Calu3 (cell line): ENCODE results near the gene RSPRY1. TPM values are rescaled to one million over a fixed set of nuclear protein-coding genes. Genes with fewer than 3 reads are reported as not detected.

Source experiments
- BruUV-seq: library from RNA; stranded (reverse); fragments of 400-500 nt; replicated peaks from 2 replicates; lab custom pipeline; 2021; lab: Mats Ljungman, UMichigan
- CTCF ChIA-PET: fragments of 300-600 bp; sonication (Branson Sonifier 250); formaldehyde crosslinking; loops from one replicate; lab custom pipeline; 2022; ENCODE audit warnings: antibody characterized with exemption; lab: Charles Lee
- DNase-seq: peaks from one replicate; pipeline ENCODE4 v3.0.0; 2022
- H3K27ac Mint-ChIP-seq: one replicate; pipeline ENCODE4 v1.8.0; 2022; ENCODE audit warnings: mixed read lengths; ENCODE audit not compliant: unreplicated experiment
- H3K27me3 Mint-ChIP-seq: one replicate; pipeline ENCODE4 v1.8.0; 2022; ENCODE audit warnings: mixed read lengths; ENCODE audit not compliant: unreplicated experiment
- H3K36me3 Mint-ChIP-seq: one replicate; pipeline ENCODE4 v1.8.0; 2022; ENCODE audit warnings: mild to moderate bottlenecking, moderate library complexity, mixed read lengths; ENCODE audit not compliant: insufficient read depth, unreplicated experiment
- H3K4me1 Mint-ChIP-seq: one replicate; pipeline ENCODE4 v1.8.0; 2022; ENCODE audit warnings: mild to moderate bottlenecking, low read depth, mixed read lengths; ENCODE audit not compliant: unreplicated experiment
- H3K4me3 Mint-ChIP-seq: one replicate; pipeline ENCODE4 v1.8.0; 2022; ENCODE audit warnings: mild to moderate bottlenecking, low read depth, moderate library complexity, mixed read lengths; ENCODE audit not compliant: unreplicated experiment
- H3K9me3 Mint-ChIP-seq: one replicate; pipeline ENCODE4 v1.8.0; 2022; ENCODE audit warnings: low read depth, mixed read lengths; ENCODE audit not compliant: unreplicated experiment
- CTCF ChIP-seq: fragments of 200-600 bp; IDR thresholded peaks from one replicate; pipeline ENCODE4 v1.8.0; 2022; ENCODE audit warnings: antibody characterized with exemption; ENCODE audit not compliant: unreplicated experiment
- intact Hi-C: fragments of 100-400 bp; cut with micrococcal nuclease; formaldehyde crosslinking; loops from one replicate; pipeline ENCODE4 v1.10.0; 2022; ENCODE audit not compliant: unreplicated experiment
- total RNA-seq: library from RNA; stranded (reverse); gene quantifications from 2 replicates; pipeline ENCODE4 v1.2.3, GENCODE V29; 2022

The RSPRY1 gene
- total RNA-seq, 1 experiment from 2014 or later: 43.6 TPM

- Mint-ChIP-seq H3K36me3 (peaks cover 44% of the 10 kb centered on the region), H3K27ac (no peak overlapping the region)
Measured at GRCh38 chr16:57256601-57257395, 70.7 kb downstream of the RSPRY1 start.

GRCh38 chr16:57257455-57258070, 71.4 kb downstream of the RSPRY1 start:
- TF ChIP-seq CTCF: no peak
- intact Hi-C loops: loop anchor here (10.0 kb wide), 1 partner anchor 323 kb away; the partner anchor contains the start of gene HERPUD1
- no peak overlapping the region for H3K27ac Mint-ChIP-seq
- H3K4me1 Mint-ChIP-seq: peaks cover 30% of the 10 kb centered on the region
- CTCF ChIA-PET: no interaction called here
- no TSS peak for BruUV-seq
- no peaks in the 10 kb centered on the region for H3K9me3 Mint-ChIP-seq
- peaks cover 36% of the 10 kb centered on the region for H3K36me3 Mint-ChIP-seq
- H3K4me3 Mint-ChIP-seq: no peak overlapping the region
- no peak for DNase-seq
- no peaks in the 10 kb centered on the region for H3K27me3 Mint-ChIP-seq

More at GRCh38 chr16:57256601-57257395, 70.7 kb downstream of the RSPRY1 start:
- Mint-ChIP-seq H3K4me3 (no peak overlapping the region), H3K9me3 (no peaks in the 10 kb centered on the region), H3K27me3 (no peaks in the 10 kb centered on the region), H3K4me1 (peaks cover 35% of the 10 kb centered on the region)
- DNase-seq: no peak
- no TSS peak for BruUV-seq
- no peak for TF ChIP-seq CTCF
- CTCF ChIA-PET: no interaction called here
- intact Hi-C loops: loop anchor here (10.0 kb wide), 1 partner anchor 322 kb away; the partner anchor contains the start of gene HERPUD1

- BruUV-seq: no TSS peak
Measured at GRCh38 chr16:57258226-57258909, 72.2 kb downstream of the RSPRY1 start.

More at GRCh38 chr16:57258226-57258909, 72.2 kb downstream of the RSPRY1 start:
- no peak for TF ChIP-seq CTCF
- H3K4me1 Mint-ChIP-seq: peaks cover 27% of the 10 kb centered on the region
- DNase-seq: no peak
- intact Hi-C loops: loop anchor here (10.0 kb wide), 1 partner anchor 324 kb away; the partner anchor contains the start of gene HERPUD1
- CTCF ChIA-PET: no interaction called here
- peaks cover 43% of the 10 kb centered on the region for H3K36me3 Mint-ChIP-seq
- no peak overlapping the region for H3K4me3 Mint-ChIP-seq
- no peaks in the 10 kb centered on the region for H3K9me3 Mint-ChIP-seq
- no peaks in the 10 kb centered on the region for H3K27me3 Mint-ChIP-seq
- no peak overlapping the region for H3K27ac Mint-ChIP-seq
